Stomach (tissue), 4 donors: ENCODE measurements around the gene TMTC2.

Source experiments
- CTCF ChIP-seq, 7 experiments: fragments of 450-650 bp in 4 of 7; fragments of 200-600 bp in 3 of 7; sonication (generic) in 3 of 7; IDR thresholded peaks; one replicate each; pipeline ENCODE4 v1.5.1; 2016 to 2019; ENCODE audit warnings: antibody characterized with exemption in 7 of 7, control low read depth in 2 of 7, mild to moderate bottlenecking in 1 of 7
- POLR2A ChIP-seq, 4 donors: fragments of 450-650 bp; IDR thresholded peaks; one replicate each; pipeline ENCODE4 v1.6.1; 2016; ENCODE audit warnings: antibody characterized with exemption in 4 of 4, control low read depth in 2 of 4, mild to moderate bottlenecking in 1 of 4, moderate library complexity in 1 of 4

GRCh38 chr12:82671673-82672195, 15.0 kb upstream of the TMTC2 start:
- TF ChIP-seq CTCF (IDR thresholded peaks at IDR 0.05): no peak
- TF ChIP-seq POLR2A (IDR thresholded peaks at IDR 0.05): no peak
